Body of pancreas (tissue), 4 donors: Measurements from ENCODE around the gene ATRX.

ENCODE experiments used
- CTCF ChIP-seq, 7 experiments: fragments of 450-650 bp in 4 of 7; fragments of 200-600 bp in 3 of 7; sonication (generic) in 3 of 7; IDR thresholded peaks; one replicate each; pipeline ENCODE4 v1.5.1; 2016 to 2019; ENCODE audit warnings: antibody characterized with exemption in 7 of 7
- POLR2A ChIP-seq, 3 donors: fragments of 450-650 bp; IDR thresholded peaks; one replicate each; pipeline ENCODE4 v1.6.1; 2016; ENCODE audit warnings: antibody characterized with exemption in 3 of 3, mild to moderate bottlenecking in 2 of 3

GRCh38 chrX:77749695-77750094 is 36.3 kb downstream of the ATRX start:
- no peak for TF ChIP-seq CTCF (IDR thresholded peaks at IDR 0.05)
- TF ChIP-seq POLR2A (IDR thresholded peaks at IDR 0.05) = no peak
